ENCODE data around the gene MS4A10.

The MS4A10 gene

DNA sequence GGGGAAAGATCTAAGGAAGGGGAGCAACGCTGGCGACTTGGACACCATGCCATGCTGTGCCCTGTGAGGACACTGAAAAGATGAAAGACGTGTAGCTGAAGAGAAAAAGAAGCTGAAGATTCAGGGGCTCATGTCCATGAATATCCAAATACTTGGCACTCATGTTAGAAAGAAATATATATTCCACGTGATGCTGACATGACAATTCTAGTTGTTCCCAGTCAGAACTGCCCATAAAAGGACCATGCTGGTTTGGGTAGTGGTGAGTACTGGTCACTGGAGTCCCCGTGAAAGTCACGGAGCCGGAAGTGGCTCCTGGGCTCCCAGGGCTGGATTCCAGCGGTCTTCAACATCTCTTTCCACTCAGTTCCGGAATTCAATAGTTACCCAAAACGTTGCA, 18.6 kb upstream of the MS4A10 start:
- DNase-seq = no peak

DNA sequence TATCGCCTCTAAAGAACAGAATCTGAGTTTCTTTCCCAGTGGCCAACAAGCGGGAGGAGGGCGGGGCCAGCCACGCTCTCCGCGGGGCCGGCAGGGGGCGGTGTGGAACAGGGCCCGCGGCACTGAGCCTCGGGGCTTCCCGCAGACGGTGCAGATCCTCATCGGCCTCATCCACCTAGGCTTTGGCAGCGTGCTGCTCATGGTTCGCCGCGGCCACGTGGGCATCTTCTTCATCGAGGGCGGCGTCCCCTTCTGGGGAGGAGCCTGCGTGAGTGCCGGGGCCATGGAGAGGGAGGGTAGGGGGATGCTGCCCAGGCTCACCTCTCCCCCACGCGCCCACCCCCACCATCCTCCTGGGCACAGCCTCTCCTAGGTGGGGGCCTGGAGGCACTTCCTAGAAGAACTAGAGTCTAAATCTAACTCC, 17.7 kb upstream of the MS4A10 start:
- peak; percentile 16 for DNase-seq

DNA sequence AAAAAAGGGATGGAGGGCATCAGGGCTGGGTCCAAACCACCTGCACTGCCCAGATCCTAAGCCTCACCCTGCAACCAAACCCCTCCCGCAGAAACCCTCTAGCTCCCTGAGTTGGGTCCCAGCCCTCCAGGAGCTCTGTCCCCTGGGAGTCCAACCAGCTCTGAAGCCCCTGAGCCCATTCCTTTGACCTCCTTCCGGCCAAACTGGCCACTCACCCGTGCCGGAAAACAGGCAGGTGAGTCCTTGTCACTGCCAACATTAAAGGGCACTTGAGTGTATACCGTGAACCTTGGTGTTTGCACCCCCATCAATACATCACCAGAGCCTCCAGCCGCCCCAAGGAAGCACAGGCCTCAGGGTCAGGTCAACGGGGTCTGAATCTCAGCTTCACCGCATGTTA, 16.9 kb upstream of the MS4A10 start:
- DNase-seq = no peak

DNA sequence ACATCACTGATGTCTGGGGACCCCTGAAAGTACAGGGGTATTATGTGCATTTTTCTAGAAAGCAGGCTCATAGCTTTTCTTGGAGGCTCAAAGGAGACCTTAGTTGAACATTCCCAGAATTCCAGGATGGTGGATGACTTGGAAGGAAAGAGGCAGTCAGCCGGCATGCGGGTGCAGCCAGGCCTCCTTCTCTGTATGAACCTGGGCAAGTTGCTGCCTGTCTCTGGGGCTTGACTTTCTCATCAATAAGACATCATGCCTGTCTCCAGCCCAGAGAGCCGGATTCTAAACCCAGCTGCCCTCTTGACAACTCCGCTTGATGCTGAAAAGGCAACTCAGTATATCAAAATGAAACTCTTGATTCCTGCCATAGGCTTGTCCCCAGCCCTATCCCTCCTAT, 15.9 kb upstream of the MS4A10 start:
- no peak for DNase-seq

DNA sequence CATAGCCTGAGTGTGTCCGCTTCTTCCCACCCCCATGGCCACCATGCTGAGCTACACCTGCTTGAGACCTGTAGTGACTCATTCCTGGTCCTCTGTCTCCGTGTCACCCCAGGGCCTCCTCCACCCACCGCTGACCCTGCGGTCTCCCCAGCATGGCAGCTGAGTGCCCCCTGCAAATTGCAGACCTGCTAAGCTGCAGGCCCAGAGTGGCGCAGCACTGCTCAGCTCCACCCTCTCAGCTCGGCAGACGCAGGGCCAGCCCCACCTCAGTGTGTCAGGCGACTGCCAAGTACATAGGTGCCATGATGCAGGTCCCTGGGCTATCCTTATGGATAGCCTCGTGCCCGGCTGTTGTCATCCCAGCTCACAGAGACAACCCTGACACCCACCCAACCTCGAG, 15.3 kb upstream of the MS4A10 start:
- no peak for DNase-seq

DNA sequence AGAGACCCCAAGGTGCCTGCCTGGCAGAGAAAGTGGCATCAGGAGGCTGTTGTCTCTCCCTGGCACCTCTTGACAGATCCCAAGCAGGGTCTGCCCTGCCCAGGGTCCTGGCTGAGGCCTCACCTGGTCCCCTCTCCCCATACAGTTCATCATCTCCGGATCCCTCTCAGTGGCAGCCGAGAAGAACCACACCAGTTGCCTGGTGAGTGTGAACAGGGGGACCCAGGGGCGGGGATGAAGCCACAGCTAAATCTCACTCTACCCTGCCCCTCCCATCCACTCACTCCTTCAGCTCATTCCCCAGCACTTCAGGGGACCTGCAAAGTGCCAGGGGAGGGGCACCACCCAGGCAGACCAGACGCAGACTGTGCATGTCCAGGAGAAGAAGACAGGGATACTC, 14.0 kb upstream of the MS4A10 start:
- no peak for DNase-seq

DNA sequence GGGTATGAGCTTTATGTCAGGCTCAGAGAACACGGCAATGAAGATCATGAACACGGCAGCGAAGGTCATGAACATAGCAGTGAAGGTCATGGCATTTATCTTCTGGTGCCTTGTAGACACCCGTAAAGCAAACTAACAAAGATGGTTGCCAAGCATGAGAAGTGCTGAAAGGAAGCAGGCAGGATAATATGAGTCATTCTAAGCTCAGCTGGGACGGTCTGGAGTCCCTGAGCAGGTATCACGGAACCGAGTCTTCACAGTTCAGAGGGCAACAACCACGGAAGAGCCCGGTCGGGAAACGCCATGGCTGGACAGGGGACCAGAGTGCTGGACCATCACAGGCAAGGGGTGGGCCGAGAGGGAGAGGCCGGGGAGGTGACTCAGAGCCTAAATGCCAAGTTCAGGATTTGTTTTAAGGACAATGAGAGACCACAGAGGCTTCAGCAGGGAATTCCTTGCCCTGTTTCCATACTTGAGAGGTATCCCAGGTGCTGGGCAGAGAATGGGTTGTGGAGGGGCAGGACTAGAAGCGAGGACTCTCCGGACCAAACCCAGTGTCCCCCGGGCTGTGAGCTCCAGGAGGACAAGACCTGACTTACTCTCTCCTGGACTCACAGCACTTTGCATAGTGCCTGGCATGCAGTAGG, 13.1 kb upstream of the MS4A10 start:
- no peak for DNase-seq

DNA sequence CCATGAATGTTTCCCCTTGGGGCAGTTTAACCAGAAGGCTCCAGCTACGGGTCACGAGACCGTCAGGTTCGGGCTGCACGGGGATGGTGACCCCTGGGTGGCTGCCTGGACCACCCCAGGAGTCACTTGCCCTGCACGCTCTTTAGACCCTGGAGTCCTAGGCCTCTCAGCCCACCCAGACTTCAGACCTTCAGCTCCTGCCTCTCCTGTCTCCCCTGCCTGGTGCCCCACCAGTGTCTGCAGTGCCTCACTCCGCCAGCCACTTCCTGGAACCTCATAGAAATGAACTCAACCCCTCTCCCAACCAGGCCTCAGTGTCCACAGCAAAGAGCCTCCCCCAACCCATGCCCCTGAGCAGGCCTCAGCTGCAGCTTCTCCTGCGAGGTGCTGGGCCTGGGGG, 12.5 kb upstream of the MS4A10 start:
- no peak for DNase-seq

DNA sequence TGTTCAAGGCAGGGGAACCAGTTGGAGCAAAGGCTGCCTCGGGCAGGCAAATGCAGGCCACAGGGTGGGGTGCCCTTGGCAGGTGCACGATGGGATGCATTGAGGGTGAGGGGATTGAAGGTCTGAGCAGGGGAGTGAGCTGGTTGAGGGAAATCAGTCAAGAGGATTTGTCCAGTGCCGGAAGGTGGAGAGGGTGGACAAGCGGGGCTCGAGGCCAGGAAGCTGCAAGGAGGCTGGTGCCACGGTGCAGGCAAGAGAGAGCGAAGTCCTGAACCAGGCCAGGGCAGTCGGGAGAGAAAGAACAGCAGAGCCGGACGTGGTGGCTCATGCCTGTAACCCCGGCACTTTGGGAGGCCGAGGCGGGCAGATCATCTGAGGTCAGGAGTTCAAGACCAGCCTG, 10.4 kb upstream of the MS4A10 start:
- DNase-seq = no peak

DNA sequence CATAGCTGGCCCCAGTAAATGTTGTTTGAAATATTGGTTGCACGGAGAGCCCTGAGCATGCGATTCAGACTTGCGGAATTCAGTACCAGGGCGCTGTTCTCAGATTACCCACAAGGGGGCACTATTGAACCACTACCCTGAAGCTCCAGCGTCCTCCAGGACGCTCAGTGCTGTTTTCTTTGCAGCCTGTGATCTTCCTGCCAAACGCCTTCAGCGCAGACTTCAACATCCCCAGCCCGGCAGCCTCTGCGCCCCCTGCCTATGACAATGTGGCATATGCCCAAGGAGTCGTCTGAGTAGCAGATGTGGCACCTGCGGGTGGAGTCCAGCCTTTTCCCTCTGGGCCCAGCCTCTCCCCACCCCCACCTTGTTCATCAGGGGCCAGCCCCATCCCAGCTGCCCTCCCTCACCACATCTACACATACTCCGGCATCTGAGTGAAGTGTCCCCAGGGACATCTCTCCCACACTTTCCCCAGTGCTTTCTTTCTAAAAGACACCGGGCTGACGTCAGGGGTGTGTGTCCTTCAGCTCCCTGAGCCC, 9.6 kb upstream of the MS4A10 start:
- peak; percentile 85 for DNase-seq

DNA sequence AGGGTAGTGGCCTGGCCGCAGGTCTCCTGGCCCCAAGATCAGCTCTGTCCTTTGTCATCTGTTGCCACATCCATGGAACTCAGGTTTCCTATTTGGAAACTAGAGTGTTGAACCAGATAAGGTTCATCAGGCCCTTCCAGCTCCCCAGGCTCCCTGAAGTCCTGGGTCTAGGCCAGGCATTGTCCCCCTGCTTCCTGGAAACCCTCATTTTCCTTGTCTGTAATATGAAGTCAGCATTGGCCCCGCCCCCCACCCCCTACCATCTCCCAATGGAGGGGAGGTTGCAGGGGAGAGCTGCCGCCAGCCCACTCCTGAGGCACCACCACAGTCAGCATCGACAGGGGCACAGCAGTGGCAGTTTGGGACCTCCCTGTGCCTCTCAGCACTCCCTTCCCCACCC, 9.0 kb upstream of the MS4A10 start:
- DNase-seq = no peak

DNA sequence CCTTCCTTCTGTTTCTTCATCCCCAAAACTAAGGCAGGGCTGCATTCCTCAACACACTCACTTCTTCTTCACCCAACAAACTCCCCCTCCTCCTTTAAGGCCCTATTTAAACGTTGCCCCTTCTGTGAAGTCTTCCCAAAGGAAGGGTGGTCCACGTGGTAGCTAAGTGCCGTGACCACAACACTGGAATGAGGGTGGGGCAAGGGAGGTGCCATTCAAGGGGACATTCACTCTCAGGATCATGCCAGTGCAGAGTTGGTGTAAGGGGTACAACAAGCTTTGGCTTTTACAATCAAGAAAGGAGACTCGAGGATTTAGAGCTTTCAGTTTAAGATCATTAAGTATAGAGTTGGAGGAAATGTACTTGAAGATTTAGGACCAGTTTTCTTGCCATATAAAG, 8.0 kb upstream of the MS4A10 start:
- no peak for DNase-seq

DNA sequence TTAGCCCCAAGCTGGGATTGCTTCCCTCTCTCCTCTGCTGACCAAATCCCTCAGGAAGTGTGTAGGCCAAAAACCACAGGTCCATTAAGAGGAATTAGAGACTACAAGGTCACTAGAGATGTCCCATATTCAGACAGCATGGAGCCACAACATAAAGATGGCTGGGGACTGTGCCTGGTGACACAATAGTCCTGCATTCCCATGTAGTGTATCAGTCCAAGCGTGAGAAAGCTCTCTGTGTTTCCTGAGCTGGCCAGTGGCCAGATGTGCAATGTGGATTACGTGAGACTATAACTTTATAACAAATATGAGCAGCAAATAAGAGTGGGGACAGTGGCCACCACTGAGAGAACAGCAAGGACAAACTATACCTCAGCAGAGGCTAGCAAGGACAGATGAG, 7.6 kb upstream of the MS4A10 start:
- no peak for DNase-seq

DNA sequence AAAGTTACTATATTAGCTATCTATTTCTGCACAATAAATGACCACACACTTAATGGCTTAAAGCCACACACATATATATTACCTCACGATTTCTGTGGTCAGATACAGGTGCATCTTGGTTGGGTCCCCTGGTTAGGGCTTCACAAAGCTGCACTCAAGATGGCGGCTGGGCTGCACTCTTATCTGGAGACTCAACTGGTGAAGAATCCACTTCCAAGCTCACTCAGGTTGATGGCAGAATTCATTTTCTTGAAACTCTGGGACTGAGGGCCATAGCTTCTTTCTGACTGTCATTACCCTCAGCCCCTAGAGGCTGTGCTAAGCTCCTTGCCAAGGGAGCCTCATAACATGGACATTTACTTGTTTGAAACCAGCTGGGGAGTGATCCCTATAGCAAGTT, 5.1 kb upstream of the MS4A10 start:
- no peak for DNase-seq

DNA sequence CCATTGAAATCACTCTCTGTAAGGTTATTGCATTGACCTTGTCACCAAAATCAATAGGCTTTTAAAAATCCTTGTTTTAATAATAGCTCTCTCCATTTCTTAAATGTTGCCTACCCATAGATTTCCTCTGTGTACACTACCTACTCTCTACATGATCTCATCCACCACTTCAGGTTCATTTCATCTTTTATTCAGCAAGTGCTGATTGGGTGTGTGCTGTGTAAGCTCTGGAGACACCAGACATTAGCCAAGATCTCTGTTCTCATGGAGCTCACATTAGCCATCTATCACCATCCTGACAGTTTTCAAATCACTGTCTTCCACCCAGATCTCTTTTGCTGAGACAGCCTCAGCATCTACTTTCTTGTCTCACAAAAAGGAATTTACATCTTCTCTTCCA, 4.4 kb upstream of the MS4A10 start:
- DNase-seq = no peak

DNA sequence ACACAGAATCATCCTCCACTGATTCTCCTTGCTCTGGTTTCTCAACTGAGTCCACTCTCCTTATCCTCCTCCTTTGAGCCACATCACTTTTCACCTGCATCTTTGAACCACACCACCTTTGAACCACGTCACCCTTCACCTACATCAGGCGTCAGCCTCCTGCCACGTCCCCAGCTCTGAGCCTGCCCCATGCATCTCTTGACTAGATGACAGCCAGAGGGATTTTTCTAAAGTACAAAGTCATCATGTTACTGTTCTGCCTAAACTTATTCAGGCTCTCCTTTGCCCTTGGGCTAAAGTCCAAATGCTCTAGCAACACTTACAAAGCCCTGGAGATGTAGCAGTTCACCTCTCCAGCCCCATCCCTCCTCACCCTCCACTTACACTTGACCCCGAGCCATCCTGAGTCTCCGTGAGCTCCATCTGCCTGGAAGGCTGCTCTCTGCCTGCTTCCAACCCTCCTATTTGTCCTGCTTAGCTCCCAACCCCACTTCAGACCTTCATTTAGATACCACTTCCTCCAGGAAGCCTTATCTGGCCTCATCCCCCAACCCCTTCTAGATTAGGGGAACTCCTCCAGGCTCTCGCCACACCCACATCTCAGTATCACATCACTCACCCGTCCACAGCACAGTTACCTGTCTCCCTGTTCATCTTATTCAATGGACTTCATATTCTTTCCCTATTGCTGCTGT, 3.7 kb upstream of the MS4A10 start:
- DNase-seq = no peak

DNA sequence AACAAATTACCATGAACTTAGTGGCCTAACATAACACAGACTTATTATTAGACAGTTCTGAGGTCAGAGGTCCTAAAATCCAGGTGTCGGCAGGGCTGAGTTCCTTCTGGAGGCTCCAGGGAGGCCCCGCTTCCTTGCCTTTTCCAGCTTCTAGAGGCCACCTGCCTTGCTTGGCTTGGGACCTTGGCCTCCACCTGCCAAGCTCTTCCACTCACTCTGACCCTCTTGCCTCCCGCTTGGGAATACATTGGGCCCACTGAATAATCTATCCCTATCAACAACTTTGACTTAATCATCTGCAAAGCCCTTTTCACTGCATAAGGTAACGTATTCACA, 3.2 kb upstream of the MS4A10 start:
- no peak for DNase-seq

DNA sequence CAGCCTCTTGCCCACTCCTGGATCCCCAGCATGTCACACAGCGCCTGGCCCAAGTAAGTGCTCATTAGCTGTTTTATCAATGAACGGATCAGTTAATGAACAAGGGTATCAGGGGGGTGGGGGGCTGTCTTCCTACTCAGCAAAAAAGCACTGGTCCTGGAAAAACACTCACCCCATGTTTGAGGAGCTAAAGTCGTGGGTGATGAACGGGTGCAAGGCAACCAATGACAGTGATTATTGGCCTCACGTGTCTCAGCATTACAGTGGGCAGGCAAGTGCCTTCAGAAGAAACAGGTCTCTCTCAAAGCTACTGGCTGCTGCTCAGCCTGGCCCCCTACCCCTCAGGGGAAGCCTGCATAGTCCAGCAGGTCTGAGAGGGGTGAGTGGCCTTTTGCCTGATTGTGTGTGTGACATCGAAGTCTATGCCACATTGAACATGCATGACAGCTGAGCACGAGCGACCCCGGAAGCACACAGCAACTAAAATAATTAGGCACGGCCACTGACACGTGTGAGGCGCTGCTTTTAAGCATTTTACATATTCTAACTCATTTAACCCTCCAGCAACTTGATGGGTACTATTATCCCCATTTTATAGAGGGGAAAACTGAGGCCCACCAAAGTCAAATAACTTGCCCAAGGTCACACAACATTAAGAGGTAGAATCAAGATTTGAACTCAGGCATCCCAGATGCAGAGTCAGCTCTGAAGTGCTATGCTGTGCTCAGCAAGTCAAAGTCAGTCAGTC, 2.6 kb upstream of the MS4A10 start:
- no peak for DNase-seq

DNA sequence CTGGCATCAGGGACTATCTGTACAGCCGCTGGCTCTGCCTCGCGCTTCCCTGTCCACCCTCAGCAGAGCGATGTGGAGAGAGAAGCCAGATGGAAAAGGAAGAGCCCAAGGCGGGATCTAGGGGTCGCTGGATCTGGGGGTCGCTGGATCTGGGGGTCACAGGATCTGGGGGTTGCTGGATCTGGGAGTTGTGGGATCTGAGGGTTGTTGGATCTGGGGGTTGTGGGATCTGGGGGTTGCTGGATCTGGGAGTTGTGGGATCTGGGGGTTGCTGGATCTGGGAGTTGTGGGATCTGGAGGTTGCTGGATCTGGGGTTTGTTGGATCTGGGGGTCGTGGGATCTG, 2.0 kb upstream of the MS4A10 start:
- DNase-seq = no peak

DNA sequence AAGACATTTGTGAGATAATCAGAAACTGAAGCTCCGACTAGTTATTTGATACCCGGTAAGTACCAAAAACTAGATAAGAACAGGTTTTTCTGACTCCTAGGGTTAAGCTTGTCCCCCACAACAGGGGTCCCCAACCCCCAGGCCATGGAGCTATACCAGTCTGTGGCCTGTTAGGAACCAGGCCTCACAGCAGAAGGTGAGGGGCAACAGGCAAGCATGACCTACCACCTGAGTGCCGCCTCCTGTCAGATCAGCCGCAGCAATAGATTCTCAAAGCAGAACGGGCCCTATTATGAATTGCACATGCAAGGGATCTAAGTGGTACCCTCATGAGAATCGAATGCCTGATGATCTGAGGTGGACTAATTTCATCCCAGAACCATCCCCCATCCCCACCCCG, 1.2 kb upstream of the MS4A10 start:
- DNase-seq = no peak

DNA sequence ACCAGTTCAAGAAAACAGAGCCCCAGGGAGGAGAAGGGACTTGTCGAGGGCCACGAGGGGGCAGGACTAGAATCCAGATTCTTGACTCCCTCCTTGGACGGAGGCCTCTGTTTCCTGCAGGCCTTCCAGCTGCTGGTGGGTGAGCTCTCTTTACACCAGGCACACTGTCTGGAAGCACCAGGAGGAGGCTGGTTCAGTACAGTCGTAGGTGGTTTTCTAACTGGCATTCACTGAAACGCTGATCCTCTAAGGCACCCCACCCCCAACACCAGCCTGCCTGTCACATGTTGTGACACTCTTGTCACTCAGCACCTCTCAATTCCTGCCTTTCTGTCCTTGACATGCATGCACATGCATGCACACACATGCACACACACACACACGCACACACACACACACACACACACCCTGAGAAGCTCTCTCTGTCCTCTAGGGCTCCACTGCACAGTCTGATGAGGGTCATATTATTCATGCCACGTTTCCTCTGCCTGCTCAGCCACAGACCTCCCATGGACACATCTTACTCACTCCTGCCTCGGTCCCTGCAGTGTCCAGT, 751 bp downstream of the MS4A10 start:
- no peak for DNase-seq

DNA sequence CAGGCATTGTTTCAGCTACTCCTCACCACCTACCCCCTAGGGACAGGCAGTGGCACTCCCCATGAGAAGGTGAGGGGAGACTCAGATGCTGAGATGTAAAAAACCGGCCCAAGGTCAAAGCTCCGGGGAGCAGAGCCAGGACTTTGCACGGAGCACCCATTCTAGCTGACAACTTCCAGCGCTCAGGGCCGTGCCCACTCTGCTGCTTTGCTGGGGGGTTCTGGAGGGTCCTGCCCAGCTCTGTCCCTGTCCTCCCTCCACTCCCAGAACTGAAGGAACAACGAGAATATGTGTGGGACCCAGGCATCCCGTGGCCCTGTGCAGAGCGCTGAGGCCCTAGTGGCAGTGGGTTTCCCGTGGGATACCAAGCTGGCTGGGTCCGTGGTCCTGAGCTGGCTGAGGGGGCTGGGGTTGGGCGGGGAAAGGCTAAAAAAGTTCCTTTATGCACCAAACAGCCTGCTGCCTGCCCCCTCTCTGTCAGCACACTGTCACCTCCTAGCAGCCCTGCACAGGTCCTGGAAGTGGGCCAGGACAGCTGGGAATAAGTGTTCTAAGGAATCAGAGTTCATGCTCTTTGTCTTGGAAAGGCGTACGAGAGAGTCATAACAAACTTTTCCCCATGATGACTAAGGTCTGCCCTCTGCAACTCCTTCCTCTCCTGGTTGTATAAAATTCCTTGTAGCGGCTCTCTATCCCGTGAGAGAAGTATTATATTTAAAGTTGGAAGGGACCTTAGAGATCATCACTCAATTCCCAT, 1.9 kb downstream of the MS4A10 start:
- no peak for DNase-seq

DNA sequence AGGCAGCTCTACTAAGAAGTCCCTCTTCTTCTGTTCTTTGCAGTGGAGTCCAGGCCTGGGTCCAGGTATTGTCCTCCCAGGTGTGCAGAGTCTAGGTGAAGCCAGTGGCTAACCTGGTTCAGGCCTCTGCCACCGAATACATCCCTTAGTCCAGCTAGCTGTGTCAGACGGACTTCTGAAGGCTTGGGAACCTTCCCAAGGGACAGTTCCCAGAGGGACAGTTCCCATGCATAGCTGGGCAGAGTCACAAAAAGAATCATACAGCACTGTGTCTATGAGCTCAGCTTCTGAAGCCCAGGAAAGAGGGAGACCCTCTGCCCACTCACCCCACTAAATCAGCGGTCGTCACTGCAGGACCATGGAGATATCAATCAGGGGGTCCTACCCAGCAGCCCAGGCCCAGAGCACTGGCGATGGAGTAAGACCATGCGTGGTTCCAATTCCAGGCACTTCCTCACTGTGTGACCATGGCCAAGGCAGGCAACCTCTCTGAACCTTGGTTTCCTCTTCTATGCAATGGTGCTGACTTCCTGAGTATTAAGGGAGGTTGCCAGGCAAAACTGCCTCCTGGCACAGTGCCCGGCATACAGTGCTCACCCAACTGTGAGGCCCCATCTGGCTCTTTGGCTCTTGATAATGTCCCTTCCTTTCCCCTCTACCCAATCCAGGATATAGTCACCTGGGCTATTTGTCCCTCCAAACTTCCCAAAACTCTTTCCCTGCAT, 3.4 kb downstream of the MS4A10 start:
- no peak for DNase-seq

All from activated CD4-positive, alpha-beta T cell treated with anti-CD3 and anti-CD28 coated beads, Interleukin-2, amount 50 U/mL, for 16 hours (primary cell).